DMS79 (cell line): ENCODE data around the gene AP3S1.
"Not testable (repeated sequence)": the region's sequence is repeated elsewhere in the genome, so short reads cannot be mapped to it uniquely, and the experiment has no call there.

ENCODE experiments used
- DNase-seq: peaks from one replicate; lab custom pipeline; 2025; lab: John Stamatoyannopoulos, UW

Gene AP3S1

DNA sequence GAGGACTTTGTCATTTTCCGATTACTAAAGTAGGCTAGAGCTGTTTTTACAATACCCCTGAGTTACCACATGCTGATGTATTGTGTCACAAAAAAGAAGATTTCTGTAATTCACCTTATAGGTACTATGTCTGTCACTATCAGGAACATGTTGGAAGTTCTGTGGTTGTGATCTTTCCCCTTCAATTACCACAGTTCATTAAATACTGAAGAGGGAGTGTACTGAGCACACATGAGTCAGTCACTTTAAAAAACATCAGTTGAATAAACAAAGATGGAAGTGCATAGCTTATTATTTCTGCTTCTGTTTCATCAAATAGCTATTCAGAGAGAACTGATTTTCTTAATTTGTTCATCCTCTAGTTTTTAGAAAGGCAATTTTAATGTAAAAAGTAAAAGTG, 31.7 kb downstream of the AP3S1 start:
- peak; percentile 49 for DNase-seq

DNA sequence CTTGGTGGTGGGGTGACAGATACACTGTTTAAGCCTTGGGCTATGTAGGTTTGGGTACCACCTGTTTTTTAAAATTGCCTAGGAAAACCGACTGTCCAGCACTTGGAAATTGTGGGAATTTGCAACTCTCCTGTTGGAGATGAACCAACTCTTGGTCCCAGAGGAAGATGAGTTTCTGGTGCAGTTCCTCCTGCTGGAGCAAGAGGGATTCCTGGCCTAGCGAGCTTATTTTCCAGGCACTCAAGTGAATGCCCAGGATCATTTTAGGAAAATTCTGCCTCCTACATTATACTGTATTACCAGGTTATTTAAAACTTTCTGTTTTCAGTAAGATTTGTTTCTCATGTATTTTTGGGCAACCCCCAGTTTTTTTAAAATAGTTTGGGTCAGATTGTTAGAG, 33.7 kb downstream of the AP3S1 start:
- no peak for DNase-seq

DNA sequence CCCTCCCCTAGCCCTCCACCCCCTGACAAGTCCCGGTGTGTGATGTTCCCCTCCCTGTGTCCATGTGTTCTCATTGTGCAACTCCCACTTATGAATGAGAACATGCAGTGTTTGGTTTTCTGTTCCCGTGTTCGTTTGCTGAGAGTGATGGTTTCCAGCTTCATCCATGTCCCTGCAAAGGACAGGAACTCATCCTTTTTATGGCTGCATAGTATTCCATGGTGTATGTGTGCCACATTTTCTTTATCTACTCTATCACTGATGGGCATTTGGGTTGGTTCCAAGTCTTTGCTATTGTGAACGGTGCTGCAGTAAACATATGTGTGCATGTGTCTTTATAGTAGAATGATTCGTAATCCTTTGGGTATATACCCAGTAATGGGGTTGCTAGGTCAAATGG, 35.6 kb downstream of the AP3S1 start:
- DNase-seq: not testable (repeated sequence)

DNA sequence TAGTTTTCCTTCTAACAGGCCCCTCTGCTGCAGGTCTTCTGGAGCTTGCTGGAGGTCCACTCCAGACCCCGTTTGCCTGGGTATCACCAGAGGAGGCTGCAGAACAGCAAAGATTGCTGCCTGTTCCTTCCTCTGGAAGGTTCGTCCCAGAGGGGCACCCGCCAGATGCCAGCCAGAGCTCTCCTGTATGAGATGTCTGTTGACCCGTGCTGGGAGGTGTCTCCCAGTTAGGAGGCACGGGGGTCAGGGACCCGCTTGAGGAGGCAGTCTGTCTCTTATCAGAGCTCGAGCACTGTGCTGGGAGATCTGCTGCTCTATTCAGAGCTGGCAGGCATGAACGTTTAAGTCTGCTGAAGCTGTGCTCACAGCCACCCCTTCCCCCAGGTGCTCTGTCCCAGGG, 40.7 kb downstream of the AP3S1 start:
- not testable (repeated sequence) for DNase-seq

DNA sequence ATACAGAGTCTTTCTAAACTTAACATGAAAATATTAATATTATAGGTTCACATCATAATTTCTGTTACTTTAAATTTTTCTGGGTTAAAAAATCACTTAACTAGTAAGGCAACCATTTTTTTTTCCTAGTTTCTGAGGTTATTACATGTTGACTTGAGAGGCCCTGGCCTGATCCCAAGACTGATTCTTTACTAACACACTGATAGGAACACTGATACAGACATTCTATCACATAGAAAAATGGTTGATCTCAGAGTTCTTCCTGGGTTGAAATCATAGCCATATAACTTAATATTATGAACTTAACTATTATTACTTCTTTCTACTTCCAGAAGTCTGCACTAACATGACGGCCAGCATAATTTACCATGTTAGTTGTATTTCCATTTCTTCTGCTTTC, 43.0 kb downstream of the AP3S1 start:
- DNase-seq: no peak

DNA sequence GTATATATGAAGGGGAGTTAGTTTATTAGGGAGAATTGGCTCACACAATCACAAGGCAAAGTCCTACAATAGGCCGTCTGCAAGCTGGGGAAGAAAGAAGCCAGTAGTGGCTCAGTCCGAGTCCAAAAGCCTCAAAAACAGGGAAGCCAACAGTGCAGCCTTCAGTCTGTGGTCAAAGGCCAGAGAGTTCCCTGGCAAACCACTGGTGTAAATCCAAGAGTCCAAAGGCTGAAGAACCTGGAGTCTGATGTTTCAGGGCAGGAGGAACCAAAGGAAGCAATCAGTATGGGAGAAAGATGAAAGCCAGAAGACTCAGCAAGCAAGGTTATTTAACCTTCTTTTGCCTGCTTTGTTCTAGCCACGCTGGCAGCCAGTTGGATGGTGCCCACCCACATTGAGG, 43.5 kb downstream of the AP3S1 start:
- DNase-seq: not testable (repeated sequence)

DNA sequence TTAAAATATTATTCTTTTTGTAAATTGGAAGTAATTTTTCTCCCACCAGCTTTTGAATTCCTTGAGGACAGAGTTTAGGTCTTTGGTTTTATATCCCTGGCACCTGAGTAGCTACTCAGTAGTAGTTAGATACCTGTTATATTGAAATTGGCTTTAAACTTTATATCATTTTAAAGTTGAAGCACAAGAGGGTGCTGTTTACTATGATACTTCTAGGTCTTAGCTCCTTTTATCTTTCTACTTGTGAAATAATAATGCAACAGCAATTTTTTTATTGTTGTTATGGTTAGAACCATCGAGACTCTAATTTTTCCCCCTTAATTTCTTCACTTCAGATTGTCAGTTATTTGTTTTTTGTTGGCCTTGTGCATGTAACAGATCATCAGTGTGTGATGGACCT, 46.3 kb downstream of the AP3S1 start:
- DNase-seq: no peak

DNA sequence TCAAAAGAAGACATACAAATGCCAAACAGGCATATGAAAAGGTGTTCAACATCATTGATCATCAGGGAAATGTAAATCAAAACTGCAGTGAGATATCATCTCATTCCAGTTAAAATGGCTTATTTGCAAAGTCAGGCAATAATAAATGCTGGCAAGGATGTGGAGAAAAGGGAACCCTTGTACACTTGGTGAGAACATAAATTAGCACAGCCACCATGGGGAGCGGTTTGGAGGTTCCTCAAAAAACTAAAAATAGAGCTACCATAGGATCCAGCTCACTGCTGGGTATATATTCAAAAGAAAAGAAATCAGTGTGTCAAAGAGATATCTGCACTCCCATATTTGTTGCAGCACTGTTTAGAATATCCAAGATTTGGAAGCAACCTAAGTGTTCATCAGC, 50.3 kb downstream of the AP3S1 start:
- no peak for DNase-seq

DNA sequence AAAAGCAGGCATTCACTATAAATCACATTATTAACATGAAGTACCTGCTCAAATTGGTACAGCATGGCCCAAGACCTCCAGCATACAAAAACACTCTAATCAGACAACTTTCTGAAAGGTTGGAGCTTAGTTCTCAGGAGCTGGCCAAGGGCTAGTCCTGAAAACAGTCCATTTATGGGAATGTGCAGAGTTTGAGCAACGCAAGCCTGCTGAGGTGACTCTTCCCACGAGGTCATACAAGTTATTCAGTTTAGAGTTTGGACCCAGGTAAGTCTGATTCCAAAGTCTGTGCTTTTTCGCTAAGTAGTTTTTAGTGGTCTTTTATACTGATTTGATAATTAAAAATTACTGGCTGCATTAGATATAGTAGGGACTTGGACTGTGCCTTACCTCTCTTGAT, 52.6 kb downstream of the AP3S1 start:
- DNase-seq: no peak

DNA sequence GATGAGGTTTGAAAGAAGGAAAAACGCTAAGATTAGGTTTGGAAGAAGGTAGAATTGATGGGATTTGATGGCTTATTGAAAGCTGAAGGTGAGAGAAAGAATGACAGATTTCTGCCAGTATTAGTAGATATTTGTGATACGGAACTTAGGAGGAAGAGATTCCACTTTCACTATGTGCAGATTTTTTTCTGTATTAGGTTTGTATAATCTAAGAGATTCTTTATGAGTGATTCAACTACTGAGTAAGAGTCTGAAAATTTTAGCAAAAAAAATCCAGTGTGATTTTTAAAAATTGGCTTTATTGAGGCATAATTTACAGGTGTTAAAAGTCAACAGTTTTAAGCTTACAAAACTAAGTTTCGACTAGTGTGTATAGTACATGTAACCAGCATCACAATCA, 54.1 kb downstream of the AP3S1 start:
- no peak for DNase-seq

DNA sequence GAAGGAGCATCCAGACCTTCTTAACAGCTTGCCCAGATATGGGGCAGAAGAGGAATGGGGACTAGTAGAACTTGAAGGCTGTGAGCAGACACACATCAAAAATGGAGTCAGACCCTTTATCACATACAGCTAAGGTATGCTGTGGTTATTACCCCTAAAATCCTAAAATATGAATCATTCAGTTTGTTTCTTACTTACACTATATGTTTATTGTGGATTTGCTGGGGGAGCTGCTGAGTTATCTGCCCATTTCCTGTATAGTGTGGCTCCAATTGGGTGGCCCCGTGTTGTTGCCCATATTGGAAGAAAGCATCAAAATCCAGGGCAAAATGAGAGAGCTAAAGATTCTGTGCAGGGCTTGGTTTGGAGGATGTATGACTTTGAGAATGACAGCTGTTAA, 56.9 kb downstream of the AP3S1 start:
- no peak for DNase-seq

DNA sequence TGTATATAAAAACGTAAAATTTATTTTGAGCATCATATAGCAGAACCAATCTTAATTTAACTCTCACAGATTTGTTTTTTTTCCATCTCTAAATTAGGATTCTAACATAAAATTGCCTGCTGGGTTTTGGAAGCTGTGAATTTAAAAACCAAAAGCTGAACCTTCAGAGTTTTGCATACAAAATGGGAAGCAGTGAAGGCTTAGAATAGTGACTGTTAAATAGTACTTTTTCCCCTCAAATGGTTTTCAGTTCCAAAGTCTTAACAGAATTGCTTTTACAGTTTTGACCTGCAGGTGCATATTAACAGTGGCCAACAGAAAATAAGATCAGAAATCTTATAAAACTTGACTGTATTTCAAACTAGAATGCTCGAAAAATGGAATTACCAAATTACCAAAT, 65.4 kb downstream of the AP3S1 start:
- no peak for DNase-seq

DNA sequence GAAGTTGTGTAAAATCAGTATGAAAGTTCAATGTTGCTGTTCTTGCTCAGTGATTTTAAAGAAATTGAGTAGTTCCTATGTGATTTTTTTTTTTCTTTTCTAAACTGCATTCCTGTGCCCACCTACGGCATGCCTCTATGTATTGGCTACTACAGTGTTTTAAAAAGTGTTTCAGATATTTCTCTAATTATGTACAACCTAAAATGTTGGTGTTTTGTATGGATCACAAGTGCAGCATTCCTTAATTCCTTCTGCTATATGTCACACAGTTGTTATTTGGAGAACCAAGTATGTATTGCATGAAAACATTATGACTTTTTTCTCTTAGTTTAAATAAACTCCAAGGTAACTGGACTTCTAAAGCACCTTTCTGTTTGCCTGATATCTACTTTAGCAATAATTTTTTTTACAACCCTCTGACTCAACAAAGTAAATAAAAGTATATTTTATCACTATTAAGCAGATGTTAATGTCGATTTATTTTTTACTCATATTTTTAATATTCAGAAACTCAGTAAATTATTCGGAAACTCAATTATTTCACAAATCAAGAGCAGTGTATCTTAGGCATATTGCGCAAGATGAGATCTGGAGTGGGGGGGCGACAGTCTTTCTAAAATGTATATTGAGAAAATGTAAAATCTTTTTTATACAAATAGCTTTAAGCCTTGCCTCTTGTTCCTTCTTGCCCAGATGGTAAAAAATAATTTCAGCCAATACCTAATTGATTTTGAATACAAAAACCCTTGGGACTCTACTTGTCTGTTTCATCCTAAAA, 72.1 kb downstream of the AP3S1 start:
- not testable (repeated sequence) for DNase-seq

DNA sequence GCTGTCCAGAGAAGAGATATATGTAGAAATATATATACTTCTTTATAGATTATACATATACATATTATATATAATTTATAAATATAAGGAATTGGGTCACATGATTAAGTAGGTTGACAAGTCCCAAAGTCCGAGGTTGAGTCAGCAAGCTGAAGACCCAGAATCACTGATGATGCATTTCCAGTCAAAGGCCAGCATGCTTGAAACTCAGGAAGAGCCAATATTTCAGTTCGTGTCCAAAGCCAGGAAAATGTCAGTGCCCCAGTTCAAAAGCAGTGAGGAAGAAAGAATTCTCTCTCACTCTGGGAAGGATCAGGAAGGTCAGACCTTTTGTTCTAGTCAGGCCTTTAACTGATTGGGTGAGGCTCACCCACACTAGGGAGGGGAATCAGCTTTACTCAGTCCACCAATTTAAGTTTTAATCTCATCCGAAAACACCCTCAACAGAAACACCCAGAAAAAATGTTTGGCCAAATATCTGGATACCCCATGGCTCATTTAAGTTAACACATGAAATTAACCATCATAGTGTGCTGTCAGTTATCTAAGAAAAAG, 78.5 kb downstream of the AP3S1 start:
- no peak for DNase-seq

DNA sequence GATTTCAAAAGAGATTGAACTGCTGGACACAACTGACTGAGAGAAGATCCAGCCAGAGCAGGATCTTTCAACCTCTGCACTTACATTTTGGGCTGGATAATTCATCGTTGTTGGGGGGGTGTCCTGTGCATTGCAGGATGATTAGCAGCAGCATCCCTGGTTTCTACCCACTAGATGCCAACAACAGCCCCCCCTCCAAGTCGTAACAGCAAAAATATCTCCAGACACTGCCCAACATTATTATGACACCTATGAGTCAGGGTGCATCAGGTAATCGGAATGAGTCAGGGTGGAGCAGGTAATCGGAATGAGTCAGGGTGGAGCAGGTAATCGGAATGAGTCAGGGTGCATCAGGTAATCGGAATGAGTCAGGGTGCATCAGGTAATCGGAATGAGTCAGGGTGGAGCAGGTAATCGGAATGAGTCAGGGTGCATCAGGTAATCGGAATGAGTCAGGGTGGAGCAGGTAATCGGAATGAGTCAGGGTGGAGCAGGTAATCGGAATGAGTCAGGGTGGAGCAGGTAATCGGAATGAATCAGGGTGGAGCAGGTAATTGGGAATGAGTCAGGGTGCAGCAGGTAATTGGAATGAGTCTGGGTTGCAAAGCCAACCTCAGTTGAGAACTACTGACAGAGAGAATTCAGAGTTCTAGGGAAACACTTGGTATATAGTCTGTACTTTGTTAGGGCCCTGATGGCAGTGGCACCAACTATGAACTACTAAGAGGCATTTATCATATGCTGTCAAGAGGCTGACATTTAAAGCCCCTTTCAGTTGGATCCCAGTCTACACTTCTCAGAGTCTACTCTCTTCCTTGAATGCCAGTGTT, 87.1 kb downstream of the AP3S1 start:
- DNase-seq: not testable (repeated sequence)

DNA sequence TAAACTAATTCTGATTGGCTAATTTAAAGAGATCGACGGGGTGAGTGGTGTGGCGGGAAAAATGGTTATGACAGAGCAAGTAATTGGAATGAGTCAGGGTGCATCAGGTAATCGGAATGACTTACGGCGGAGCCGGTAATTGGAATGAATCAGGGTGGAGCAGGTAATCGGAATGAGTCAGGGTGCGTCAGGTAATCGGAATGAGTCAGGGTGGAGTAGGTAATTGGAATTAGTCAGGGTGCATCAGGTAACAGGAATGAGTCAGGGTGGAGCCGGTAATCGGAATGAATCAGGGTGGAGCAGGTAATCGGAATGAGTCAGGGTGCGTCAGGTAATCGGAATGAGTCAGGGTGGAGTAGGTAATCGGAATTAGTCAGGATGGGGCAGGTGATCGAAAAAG, 88.4 kb downstream of the AP3S1 start:
- DNase-seq: not testable (repeated sequence)

DNA sequence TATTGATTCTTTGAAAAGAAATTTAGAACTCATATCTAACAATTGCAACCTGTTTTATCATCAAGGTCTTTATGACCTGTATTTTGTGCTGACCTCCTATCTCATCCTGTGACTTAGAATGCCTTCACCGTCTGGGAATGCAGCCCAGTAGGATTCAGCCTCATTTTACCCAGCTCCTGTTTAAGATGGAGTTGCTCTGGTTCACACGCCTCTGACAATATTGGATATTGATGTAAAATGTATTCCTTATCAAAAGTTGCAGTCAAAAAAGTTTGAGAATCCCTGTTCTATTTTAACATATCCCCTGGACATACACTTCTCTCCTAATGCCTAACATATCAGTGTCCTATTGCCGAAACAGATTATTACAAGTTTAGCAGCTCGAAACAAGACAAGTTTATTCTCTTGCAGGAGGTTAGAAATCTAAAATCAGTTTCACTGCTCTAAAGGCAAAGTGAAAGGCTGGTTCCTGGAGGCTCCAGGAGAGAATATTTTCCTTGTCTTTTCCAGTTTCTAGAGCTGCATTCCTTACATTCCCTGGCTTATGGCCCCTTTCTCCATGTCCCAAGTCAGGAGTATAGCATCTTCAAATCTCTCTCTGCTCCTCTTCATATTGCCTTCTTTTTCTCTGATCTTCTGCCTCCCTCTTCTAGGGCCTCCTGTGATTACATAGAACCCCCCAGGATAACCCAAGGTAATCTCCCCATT, 89.0 kb downstream of the AP3S1 start:
- DNase-seq: no peak

DNA sequence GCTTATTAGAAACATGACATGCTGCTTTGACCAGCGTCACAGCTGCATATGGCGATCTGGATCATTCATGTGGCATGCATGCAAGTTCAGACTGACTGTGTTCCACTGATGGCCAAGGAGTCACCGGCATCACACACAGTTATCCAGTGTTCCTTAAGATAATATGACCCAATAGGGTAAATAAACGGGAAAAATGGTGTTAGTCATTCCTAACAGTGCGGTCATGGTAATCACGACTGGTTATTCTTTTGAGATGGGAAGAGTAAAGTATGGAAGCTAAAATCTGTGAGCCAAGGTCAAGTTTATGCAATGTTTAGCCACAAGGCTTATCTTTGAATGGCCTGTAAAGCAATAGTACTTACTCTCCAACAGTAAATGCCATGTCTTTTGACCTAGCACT, 91.3 kb downstream of the AP3S1 start:
- no peak for DNase-seq

DNA sequence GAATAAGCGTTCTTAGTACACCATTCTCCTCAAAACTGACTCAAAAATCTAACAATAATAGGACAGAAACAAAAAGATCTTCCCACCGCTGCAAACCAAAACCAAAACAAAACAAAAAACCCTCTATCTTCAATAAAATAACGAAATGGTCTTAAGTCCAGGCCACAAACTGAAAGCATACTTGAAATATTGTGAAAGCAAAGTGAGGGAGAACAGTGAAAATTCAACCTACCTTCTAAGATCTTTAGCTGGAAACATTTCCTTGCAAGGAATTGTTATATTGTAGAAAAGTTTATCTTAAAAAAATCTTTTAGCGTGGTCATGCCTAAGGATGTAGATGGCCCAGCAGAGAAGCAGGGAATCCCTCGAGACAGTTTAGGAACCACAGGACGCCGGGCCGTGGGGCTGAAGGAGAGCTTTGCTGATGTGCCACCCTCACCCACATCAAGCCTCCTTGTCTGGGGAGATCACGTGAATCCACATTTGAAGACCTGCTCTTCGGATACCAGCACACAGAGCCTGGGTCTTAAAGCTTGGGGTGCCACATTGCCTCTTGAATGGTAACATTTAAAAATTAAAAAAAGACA, 92.7 kb downstream of the AP3S1 start:
- no peak for DNase-seq

DNA sequence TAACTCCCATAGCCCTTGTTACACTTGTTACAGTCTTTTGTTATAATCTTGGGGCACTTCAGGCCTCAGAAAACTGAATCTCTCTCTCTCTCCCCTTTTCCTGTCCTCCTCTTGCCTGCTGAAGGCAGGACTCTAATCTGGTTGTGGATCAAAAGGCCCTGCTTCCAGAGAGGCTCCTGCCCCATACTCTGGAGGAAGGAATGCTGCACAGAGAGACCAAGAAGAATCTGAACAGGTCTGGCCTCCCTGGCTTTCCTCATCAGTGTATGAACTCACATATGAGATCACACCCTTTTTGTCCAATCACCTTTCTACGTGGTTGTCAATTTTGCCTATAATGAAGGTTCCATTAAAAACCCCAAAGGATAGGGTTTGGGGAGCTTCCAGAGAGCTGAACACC, 94.3 kb downstream of the AP3S1 start:
- DNase-seq: no peak

DNA sequence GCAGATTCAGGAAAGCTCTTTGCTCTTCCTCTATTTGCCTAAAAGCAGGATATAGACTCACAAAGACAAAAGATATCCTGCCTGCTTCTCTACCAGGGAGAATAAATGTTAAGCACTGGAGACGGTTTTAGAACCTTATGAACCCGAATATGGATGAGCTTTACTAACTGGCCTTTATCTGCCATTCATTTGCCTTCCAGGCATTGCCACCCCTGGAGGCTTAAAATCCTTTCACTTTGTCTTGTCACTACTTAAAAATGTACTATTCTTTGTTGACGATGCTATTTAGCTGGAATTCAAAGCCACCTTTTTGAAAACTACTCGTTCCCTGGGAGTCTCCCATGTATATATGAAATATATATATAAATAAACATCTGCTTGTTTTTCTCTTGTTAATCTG, 97.3 kb downstream of the AP3S1 start:
- no peak for DNase-seq
